Stimulated activated CD4-positive, alpha-beta T cell treated with anti-CD3 and anti-CD28 coated beads, TNF-alpha, amount 100 ng/mL, for 24 hours (primary cell): ENCODE results near the gene TSPAN10.
"Not testable (repeated sequence)": the region's sequence is repeated elsewhere in the genome, so short reads cannot be mapped to it uniquely, and the experiment has no call there.

ENCODE experiments used
- DNase-seq, 3 experiments: peaks; one replicate each; pipeline ENCODE4 v3.0.0-alpha.2; 2020; ENCODE audit warnings: low read depth in 3 of 3

The TSPAN10 gene

DNA sequence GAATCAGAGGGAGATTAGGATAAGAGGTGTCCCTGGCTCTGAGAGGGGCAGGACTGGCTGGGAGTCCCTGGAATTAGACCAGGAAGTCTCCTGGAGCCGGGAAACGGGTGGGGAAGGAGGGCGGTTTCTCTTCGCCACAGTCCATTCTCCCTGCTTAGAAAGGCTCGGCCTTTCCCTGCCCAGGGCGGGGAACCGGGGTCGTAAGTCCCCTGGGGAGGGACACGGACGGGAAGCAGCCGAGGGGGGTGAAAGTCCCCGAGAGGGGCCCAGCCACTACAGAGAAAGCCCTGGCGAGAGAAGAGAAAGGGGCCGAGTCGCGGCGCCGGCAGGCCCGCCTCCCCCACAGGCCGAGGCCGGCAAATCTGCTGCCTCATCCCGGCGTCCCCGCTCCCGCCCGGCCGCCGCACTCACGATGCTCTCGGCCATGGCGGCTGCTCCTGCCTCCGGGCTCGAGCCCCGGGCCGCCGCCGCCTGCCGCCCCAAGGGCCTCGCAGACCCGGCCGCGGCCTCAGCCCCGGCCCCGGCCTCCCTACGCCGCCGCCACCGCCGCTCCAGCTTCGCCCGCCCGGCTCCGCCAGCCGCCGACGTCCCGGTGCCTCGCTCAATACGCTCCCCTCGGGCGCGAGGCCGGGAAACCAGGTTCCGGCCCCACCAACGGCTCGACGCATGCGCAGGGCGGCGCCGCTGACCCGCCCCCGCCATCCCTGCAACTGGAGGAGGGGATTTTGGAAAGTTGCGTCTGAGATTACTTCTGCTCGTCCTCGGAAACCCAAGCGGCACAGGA, at the start of gene TSPAN10, which contains the start of gene NPLOC4:
Gene TSPAN10 (plus strand): TSS at position 692 of the 784 bp plus-strand sequence. CDS start 5,217 bp downstream, outside the sequence.
Gene NPLOC4 (minus strand): TSS at position 608 of the 784 bp plus-strand sequence. CDS start 182 bp downstream, at position 426.
- DNase-seq, result peak; percentile 73 to 87 (median 85)

GRCh38 chr17:81589612-81590011, 47.4 kb upstream of the TSPAN10 start:
- DNase-seq, result no peak

DNA sequence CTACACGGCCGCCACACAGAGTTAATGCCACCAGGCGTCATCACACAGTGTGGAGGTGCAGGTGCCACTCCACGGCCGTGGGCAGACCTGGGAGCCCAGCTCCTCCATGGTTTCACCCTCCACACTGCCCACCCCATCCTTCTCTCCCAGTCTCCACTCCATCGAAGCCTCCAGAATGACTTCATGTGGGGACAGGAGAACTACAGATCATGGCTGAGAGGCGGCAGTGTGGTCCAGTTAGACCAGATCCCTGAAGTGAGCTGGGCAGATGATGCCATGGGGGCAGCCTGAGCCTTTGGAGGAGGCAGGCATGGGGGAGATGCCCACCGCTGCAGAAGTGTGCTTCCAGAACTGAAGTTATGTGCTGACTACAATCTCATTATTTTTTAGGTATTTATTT, 46.9 kb upstream of the TSPAN10 start:
- DNase-seq, result no peak

DNA sequence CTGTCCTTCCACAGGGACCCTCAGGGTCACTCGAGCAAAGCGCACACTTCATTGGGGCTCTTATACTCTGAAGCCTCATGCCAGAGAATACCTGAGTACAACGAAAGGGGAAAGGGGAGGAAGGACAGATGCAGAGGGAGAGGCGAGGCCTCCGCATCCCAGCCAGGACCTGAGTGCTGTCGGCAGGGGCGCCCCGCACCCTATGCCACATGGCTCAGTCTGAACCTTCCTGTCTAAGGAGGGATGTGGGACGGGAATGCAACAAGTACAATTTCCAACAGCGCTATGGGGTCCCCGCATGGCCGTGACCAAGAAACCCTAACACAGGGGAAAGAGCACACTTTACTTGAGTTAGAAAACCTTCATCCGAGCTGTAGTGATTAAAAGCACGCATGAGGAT, 45.0 kb upstream of the TSPAN10 start:
- DNase-seq, result no peak

DNA sequence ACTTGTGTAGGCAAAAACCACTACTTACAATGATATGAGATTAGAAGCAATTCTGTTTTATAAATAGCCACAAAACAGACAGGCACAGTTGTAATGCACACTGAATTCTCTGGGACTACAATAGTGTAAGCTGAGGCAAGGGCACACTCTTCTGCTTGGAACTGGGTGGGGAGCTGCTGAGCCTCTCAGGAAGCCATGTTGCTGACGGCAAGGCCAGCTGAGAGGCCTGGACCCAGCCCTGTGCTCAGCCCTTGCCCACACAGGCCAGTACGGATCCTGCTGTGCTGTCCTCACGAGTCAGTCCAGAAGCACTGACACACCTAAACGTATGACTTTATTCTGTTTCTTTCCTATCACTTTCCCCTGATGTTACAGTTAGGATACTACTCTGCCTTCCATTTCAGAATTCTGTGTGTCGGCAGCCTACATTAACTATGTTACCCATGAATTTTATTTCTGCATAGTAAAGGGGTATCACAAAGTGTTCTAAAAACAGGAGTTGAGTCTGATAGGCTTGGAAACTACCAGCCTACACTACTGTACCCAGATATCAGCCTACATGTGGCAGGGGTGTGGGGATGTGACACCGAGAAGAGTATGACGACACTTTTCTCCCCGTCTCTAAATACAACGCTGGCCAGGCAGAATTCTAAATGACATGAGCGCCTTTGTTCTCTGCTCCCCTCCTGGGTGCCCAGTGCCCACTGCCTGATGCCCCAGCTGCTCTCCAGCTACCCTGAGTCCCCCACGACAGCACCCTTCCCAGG, 43.7 kb upstream of the TSPAN10 start:
- DNase-seq, result no peak

GRCh38 chr17:81599719-81600486, 37.1 kb upstream of the TSPAN10 start:
- DNase-seq, result no peak

- DNase-seq, result peak in 1 of 3 experiments; percentile 9
Measured at GRCh38 chr17:81601525-81602120, 35.4 kb upstream of the TSPAN10 start.

DNA sequence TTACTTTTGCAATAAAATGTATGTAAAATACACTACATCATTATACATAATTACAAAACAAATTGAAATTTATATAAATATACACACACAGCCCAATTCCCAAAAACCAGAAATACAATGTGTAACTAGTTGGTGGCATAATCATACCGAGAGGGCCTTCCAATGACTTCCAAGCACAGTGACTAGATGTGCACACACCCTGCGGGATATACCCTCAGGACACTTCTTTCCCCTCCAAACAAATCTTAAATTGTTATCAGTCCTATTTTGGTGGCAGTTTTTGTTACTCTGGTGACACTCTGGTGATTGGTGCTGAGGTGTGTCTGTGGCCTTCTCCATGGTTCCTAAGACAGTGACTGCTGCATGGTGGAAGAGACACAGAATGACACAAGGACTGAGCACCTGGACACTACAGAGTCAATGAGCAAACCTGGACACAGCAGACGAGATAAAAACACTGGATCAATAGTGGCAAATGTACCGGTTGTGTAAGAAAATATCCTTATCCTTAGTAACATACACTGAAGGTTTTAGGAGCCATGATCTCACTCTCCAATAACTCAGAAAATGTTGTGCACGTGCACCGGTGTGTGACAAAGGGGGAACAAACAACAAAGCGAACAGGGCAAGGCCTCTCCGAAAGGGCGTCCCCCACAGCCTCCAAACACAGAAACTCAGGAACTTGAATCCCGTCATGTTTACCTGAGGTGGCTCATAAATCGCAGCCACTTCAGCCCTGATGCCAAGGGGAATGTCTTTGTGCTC, 33.0 kb upstream of the TSPAN10 start:
- no peak for DNase-seq

- DNase-seq, result no peak
Measured at GRCh38 chr17:81607431-81607830, 29.6 kb upstream of the TSPAN10 start.

DNA sequence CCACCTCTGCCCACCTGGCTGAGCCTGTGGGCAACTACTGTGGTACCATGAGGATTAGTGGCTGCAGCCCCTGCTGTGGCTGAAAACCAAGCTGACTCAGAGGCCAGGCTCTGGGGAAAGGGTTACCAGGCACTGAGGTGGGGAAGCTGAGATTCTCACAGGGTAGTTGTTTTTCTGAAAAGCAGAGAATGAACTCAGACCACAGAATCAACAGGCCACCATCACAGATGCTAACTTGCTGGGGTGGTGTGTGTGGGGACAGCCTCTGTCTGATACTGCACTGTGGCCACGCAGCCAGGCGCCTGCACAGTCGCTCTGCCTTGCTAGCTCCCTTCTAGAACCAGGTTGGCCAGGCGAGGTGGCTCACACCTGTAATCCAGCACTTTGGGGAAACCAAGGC, 28.9 kb upstream of the TSPAN10 start:
- DNase-seq, result no peak

- no peak for DNase-seq
Measured at GRCh38 chr17:81608605-81609004, 28.4 kb upstream of the TSPAN10 start.

- no peak for DNase-seq
Measured at GRCh38 chr17:81609541-81610311, 27.3 kb upstream of the TSPAN10 start.

DNA sequence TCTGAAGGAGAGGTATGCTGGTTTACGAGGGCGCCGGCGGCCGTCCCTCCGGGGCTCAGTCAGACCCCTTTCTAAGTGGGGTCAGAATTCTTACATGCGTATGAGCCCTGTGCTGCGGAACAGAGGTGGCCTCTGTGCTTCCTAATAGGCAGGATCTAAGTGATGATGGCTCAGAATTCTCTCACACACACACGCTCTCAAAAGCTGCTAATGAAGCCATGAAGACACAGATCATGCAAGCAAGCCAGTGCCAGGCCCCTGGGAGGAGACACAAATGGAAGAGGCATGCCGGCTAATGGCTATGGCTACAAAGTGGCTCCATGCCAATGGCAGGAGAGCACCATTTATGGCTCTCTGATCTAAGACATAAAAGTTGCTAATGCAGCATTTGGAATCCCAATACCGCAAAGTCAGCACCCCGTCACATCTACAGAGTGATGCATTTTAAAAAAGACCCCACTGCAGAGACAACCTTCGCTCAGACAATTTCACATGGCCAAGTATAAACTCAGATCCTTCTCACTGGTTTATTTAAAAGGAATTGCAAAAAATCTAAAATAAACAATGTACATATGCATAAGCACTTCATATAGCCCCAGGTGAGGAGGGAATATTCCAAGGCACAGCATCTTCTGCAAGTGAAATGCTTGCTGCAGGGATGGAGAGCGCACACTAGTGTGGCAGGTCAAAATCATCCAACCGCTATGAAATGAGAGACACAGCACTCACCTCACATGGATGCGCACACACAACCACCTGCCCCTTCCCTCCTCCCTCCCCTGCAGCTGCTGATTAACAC, 24.6 kb upstream of the TSPAN10 start:
- DNase-seq, result no peak

- no peak for DNase-seq
Measured at GRCh38 chr17:81615401-81615930, 21.5 kb upstream of the TSPAN10 start.

- no peak for DNase-seq
Measured at GRCh38 chr17:81616877-81617276, 20.1 kb upstream of the TSPAN10 start.

DNA sequence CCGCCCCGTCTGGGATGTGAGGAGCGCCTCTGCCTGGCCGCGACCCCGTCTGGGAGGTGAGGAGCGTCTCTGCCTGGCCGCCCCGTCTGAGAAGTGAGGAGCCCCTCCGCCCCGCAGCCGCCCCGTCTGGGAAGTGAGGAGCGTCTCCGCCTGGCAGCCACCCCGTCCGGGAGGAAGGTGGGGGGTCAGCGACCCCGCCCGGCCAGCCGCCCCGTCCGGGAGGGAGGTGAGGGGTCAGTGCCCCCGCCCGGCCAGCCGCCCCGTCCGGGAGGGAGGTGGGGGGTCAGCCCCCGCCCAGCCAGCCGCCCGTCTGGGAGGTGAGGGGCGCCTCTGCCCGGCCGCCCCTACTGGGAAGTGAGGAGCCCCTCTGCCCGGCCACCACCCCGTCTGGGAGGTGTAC, 18.7 kb upstream of the TSPAN10 start:
- not testable (repeated sequence) for DNase-seq

GRCh38 chr17:81621494-81622130, 15.4 kb upstream of the TSPAN10 start:
- no peak for DNase-seq

GRCh38 chr17:81630274-81630673, 6.7 kb upstream of the TSPAN10 start:
- no peak for DNase-seq

GRCh38 chr17:81631482-81631881, 5.5 kb upstream of the TSPAN10 start:
- no peak for DNase-seq
